ENCODE data around the gene FPR3.

Gene FPR3

DNA sequence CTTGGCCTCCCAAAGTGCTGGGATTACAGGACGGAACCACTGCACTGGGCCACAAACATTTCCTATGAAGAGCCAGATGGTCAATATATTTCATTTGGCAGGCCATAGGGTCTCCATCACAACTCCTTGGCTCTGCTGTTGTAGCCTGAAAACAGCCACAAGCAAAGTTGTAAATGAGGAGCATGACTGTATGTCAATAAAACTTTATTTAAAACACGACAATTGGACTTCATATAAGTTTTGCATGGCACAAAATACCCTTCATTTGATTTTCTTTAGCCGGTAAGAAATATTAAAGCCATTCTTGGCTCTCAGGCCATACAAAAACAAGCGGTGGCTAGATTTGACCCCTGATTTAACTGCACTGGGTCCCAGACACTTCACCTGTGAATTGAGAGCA is 40.2 kb upstream of the FPR3 start:
- DNase-seq (ENCODE audit: low read depth) = no peak
- in situ Hi-C loops (cut with HindIII; ENCODE audit: low sequenced_read_pairs) = no loop called here
- no peak overlapping the region for H3K4me3 ChIP-seq (ENCODE audit: low read depth, low read length)
- TF ChIP-seq, protein P1, sequence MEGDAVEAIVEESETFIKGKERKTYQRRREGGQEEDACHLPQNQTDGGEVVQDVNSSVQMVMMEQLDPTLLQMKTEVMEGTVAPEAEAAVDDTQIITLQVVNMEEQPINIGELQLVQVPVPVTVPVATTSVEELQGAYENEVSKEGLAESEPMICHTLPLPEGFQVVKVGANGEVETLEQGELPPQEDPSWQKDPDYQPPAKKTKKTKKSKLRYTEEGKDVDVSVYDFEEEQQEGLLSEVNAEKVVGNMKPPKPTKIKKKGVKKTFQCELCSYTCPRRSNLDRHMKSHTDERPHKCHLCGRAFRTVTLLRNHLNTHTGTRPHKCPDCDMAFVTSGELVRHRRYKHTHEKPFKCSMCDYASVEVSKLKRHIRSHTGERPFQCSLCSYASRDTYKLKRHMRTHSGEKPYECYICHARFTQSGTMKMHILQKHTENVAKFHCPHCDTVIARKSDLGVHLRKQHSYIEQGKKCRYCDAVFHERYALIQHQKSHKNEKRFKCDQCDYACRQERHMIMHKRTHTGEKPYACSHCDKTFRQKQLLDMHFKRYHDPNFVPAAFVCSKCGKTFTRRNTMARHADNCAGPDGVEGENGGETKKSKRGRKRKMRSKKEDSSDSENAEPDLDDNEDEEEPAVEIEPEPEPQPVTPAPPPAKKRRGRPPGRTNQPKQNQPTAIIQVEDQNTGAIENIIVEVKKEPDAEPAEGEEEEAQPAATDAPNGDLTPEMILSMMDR (IDR thresholded peaks at IDR 0.05; ENCODE audit: low read depth, low read length, missing control alignments) = no peak

GRCh38 chr19:51755571-51755970 is 39.4 kb upstream of the FPR3 start:
- in situ Hi-C loops (cut with HindIII; ENCODE audit: low sequenced_read_pairs) = no loop called here
- TF ChIP-seq, protein P1 (IDR thresholded peaks at IDR 0.05; ENCODE audit: low read depth, low read length, missing control alignments) = no peak
- H3K4me3 ChIP-seq (ENCODE audit: low read depth, low read length) = no peak overlapping the region
- DNase-seq (ENCODE audit: low read depth) = no peak

DNA sequence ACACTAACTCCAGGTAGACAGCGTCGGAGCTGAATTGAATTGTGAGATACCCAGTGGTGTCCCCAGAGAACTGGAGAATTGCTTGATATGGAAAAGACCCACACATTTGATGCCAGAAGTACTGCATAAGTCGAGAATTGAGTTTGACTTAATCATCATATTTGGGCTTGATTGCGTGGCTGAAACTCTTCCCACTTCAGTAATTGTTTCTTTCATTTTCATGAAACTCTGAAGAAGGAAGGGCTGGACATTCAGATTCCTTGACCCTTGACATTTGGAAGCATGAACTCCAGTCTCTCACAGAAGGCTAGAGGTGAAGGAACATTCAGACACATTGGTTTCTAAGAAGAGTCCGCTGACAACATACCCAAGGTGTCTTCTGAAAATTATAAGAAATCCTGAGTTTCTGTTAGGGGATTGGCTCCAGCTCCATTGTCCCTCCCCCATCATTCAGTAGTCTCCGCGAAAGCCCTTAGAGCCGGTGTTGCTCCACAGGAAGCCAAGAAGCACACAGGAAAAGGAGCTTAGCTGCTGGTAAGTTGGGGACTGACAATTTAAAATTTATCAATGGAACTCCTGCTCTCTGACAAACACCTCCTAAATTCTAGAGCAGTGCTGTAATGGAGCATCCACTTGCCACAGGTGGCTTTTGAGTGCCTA is 34.1 kb upstream of the FPR3 start, which contains the start of gene FPR2:
Gene FPR2 (plus strand): TSS at position 484 of the 660 bp plus-strand sequence. CDS start 7,479 bp downstream, outside the sequence.
- no peak for DNase-seq (ENCODE audit: low read depth)
- H3K4me3 ChIP-seq (ENCODE audit: low read depth, low read length) = no peak within 1 kb of the TSS
- TF ChIP-seq, protein P1 (IDR thresholded peaks at IDR 0.05; ENCODE audit: low read depth, low read length, missing control alignments) = no peak
- in situ Hi-C loops (cut with HindIII; ENCODE audit: low sequenced_read_pairs) = no loop called here

GRCh38 chr19:51761696-51762095 is 33.3 kb upstream of the FPR3 start:
- in situ Hi-C loops (cut with HindIII; ENCODE audit: low sequenced_read_pairs) = no loop called here
- TF ChIP-seq, protein P1 (IDR thresholded peaks at IDR 0.05; ENCODE audit: low read depth, low read length, missing control alignments) = no peak
- no peak for DNase-seq (ENCODE audit: low read depth)
- H3K4me3 ChIP-seq (ENCODE audit: low read depth, low read length) = no peak overlapping the region

- in situ Hi-C loops (cut with HindIII; ENCODE audit: low sequenced_read_pairs) = no loop called here
- TF ChIP-seq, protein P1 (IDR thresholded peaks at IDR 0.05; ENCODE audit: low read depth, low read length, missing control alignments) = no peak
- H3K4me3 ChIP-seq (ENCODE audit: low read depth, low read length) = no peak overlapping the region
- no peak for DNase-seq (ENCODE audit: low read depth)
These were observed 29.9 kb upstream of the FPR3 start for GRCh38 chr19:51765086-51765485.

- no peak for DNase-seq (ENCODE audit: low read depth)
- H3K4me3 ChIP-seq (ENCODE audit: low read depth, low read length) = no peak overlapping the region
- in situ Hi-C loops (cut with HindIII; ENCODE audit: low sequenced_read_pairs) = no loop called here
- TF ChIP-seq, protein P1 (IDR thresholded peaks at IDR 0.05; ENCODE audit: low read depth, low read length, missing control alignments) = no peak
These were observed 28.5 kb upstream of the FPR3 start for GRCh38 chr19:51766461-51766860.
